Dendritic cell treated with granulocyte-macrophage colony-stimulating factor and Interleukin-4, amounts not matched to agents 40 ng/mL and 50 ng/mL, for 4 days (primary cell): ENCODE data around the gene RASSF9.

Experiments used
- H3K27ac Mint-ChIP-seq: one replicate; pipeline ENCODE4 v1.8.0; 2022; ENCODE audit warnings: mild to moderate bottlenecking, mixed read lengths
- H3K27me3 Mint-ChIP-seq: one replicate; pipeline ENCODE4 v1.8.0; 2022; ENCODE audit warnings: mild to moderate bottlenecking, mixed read lengths
- H3K36me3 Mint-ChIP-seq: one replicate; pipeline ENCODE4 v1.8.0; 2022; ENCODE audit warnings: low read depth, mixed read lengths
- H3K4me1 Mint-ChIP-seq: one replicate; pipeline ENCODE4 v1.8.0; 2022; ENCODE audit warnings: low read depth, mixed read lengths
- H3K4me3 Mint-ChIP-seq: one replicate; pipeline ENCODE4 v1.8.0; 2022; ENCODE audit warnings: mild to moderate bottlenecking, moderate library complexity, mixed read lengths
- H3K9me3 Mint-ChIP-seq: one replicate; pipeline ENCODE4 v1.8.0; 2022; ENCODE audit warnings: mixed read lengths
- intact Hi-C: fragments of 100-400 bp; cut with micrococcal nuclease; formaldehyde crosslinking; loops from one replicate; pipeline ENCODE4 v1.15.0; 2022

Gene RASSF9

GRCh38 chr12:85803923-85804322 is 32.3 kb downstream of the RASSF9 start:
- H3K27ac Mint-ChIP-seq, result no peak overlapping the region
- intact Hi-C loops, result no loop called here
- H3K4me3 Mint-ChIP-seq, result no peak overlapping the region
- no peaks in the 10 kb centered on the region for H3K36me3 Mint-ChIP-seq
- no peaks in the 10 kb centered on the region for H3K27me3 Mint-ChIP-seq
- no peaks in the 10 kb centered on the region for H3K4me1 Mint-ChIP-seq
- H3K9me3 Mint-ChIP-seq, result no peaks in the 10 kb centered on the region

GRCh38 chr12:85803231-85803630 is 33.0 kb downstream of the RASSF9 start:
- H3K4me3 Mint-ChIP-seq, result no peak overlapping the region
- no peaks in the 10 kb centered on the region for H3K27me3 Mint-ChIP-seq
- H3K27ac Mint-ChIP-seq, result no peak overlapping the region
- H3K4me1 Mint-ChIP-seq, result no peaks in the 10 kb centered on the region
- intact Hi-C loops, result no loop called here
- no peaks in the 10 kb centered on the region for H3K36me3 Mint-ChIP-seq
- no peaks in the 10 kb centered on the region for H3K9me3 Mint-ChIP-seq

GRCh38 chr12:85798122-85798521 is 38.1 kb downstream of the RASSF9 start:
- Mint-ChIP-seq H3K27me3 (no peaks in the 10 kb centered on the region), H3K36me3 (no peaks in the 10 kb centered on the region), H3K9me3 (no peaks in the 10 kb centered on the region), H3K4me1 (no peaks in the 10 kb centered on the region), H3K4me3 (no peak overlapping the region), H3K27ac (no peak overlapping the region)
- intact Hi-C loops, result no loop called here

- no peaks in the 10 kb centered on the region for H3K9me3 Mint-ChIP-seq
- H3K27ac Mint-ChIP-seq, result no peak overlapping the region
- H3K36me3 Mint-ChIP-seq, result no peaks in the 10 kb centered on the region
- H3K4me1 Mint-ChIP-seq, result no peaks in the 10 kb centered on the region
- intact Hi-C loops, result no loop called here
- H3K4me3 Mint-ChIP-seq, result no peak overlapping the region
- H3K27me3 Mint-ChIP-seq, result no peaks in the 10 kb centered on the region
Measured at GRCh38 chr12:85796001-85796400, 40.2 kb downstream of the RASSF9 start.

- intact Hi-C loops, result no loop called here
- Mint-ChIP-seq H3K27me3 (no peaks in the 10 kb centered on the region), H3K36me3 (no peaks in the 10 kb centered on the region), H3K4me1 (no peaks in the 10 kb centered on the region), H3K27ac (no peak overlapping the region), H3K9me3 (no peaks in the 10 kb centered on the region), H3K4me3 (no peak overlapping the region)
Measured at GRCh38 chr12:85794531-85794930, 41.7 kb downstream of the RASSF9 start.

GRCh38 chr12:85784096-85784720 is 52.0 kb downstream of the RASSF9 start:
- intact Hi-C loops, result no loop called here
- Mint-ChIP-seq H3K36me3 (no peaks in the 10 kb centered on the region), H3K9me3 (peaks cover 8% of the 10 kb centered on the region)

GRCh38 chr12:85782711-85783110 is 53.5 kb downstream of the RASSF9 start:
- Mint-ChIP-seq H3K4me3 (no peak overlapping the region), H3K27ac (no peak overlapping the region), H3K9me3 (peaks cover 8% of the 10 kb centered on the region), H3K36me3 (no peaks in the 10 kb centered on the region), H3K4me1 (no peaks in the 10 kb centered on the region), H3K27me3 (no peaks in the 10 kb centered on the region)
- intact Hi-C loops, result no loop called here

More at GRCh38 chr12:85784096-85784720, 52.0 kb downstream of the RASSF9 start:
- Mint-ChIP-seq H3K4me3 (no peak overlapping the region), H3K27ac (no peak overlapping the region), H3K27me3 (no peaks in the 10 kb centered on the region), H3K4me1 (no peaks in the 10 kb centered on the region)

- H3K27me3 Mint-ChIP-seq, result no peaks in the 10 kb centered on the region
- peaks cover 6% of the 10 kb centered on the region for H3K9me3 Mint-ChIP-seq
- no peak overlapping the region for H3K4me3 Mint-ChIP-seq
- intact Hi-C loops, result no loop called here
- no peaks in the 10 kb centered on the region for H3K36me3 Mint-ChIP-seq
- no peaks in the 10 kb centered on the region for H3K4me1 Mint-ChIP-seq
- H3K27ac Mint-ChIP-seq, result no peak overlapping the region
Measured at GRCh38 chr12:85781766-85782165, 54.4 kb downstream of the RASSF9 start.

GRCh38 chr12:85779768-85780167 is 56.4 kb downstream of the RASSF9 start:
- Mint-ChIP-seq H3K9me3 (no peaks in the 10 kb centered on the region), H3K27ac (no peak overlapping the region), H3K4me1 (no peaks in the 10 kb centered on the region), H3K36me3 (no peaks in the 10 kb centered on the region), H3K27me3 (no peaks in the 10 kb centered on the region), H3K4me3 (no peak overlapping the region)
- intact Hi-C loops, result no loop called here

GRCh38 chr12:85775091-85775490 is 61.1 kb downstream of the RASSF9 start:
- Mint-ChIP-seq H3K36me3 (no peaks in the 10 kb centered on the region), H3K27me3 (no peaks in the 10 kb centered on the region), H3K27ac (no peak overlapping the region), H3K9me3 (no peaks in the 10 kb centered on the region), H3K4me3 (no peak overlapping the region), H3K4me1 (no peaks in the 10 kb centered on the region)
- intact Hi-C loops, result no loop called here

- Mint-ChIP-seq H3K4me3 (no peak overlapping the region), H3K36me3 (no peaks in the 10 kb centered on the region), H3K27me3 (no peaks in the 10 kb centered on the region), H3K4me1 (no peaks in the 10 kb centered on the region), H3K27ac (no peak overlapping the region), H3K9me3 (no peaks in the 10 kb centered on the region)
- intact Hi-C loops, result no loop called here
Measured at GRCh38 chr12:85765453-85765869, 70.7 kb downstream of the RASSF9 start.

- Mint-ChIP-seq H3K27ac (no peak overlapping the region), H3K4me3 (no peak overlapping the region), H3K4me1 (no peaks in the 10 kb centered on the region), H3K36me3 (no peaks in the 10 kb centered on the region), H3K9me3 (peaks cover 18% of the 10 kb centered on the region), H3K27me3 (no peaks in the 10 kb centered on the region)
- intact Hi-C loops, result no loop called here
Measured at GRCh38 chr12:85759623-85760022, 76.6 kb downstream of the RASSF9 start.

GRCh38 chr12:85759091-85759490 is 77.1 kb downstream of the RASSF9 start:
- peaks cover 22% of the 10 kb centered on the region for H3K9me3 Mint-ChIP-seq
- intact Hi-C loops, result no loop called here
- H3K27me3 Mint-ChIP-seq, result no peaks in the 10 kb centered on the region
- no peaks in the 10 kb centered on the region for H3K36me3 Mint-ChIP-seq
- H3K4me1 Mint-ChIP-seq, result no peaks in the 10 kb centered on the region
- no peak overlapping the region for H3K4me3 Mint-ChIP-seq
- no peak overlapping the region for H3K27ac Mint-ChIP-seq

GRCh38 chr12:85755760-85756159 is 80.4 kb downstream of the RASSF9 start:
- intact Hi-C loops, result no loop called here
- no peak overlapping the region for H3K27ac Mint-ChIP-seq
- H3K4me3 Mint-ChIP-seq, result no peak overlapping the region
- no peaks in the 10 kb centered on the region for H3K4me1 Mint-ChIP-seq
- no peaks in the 10 kb centered on the region for H3K27me3 Mint-ChIP-seq
- peaks cover 22% of the 10 kb centered on the region for H3K9me3 Mint-ChIP-seq
- H3K36me3 Mint-ChIP-seq, result no peaks in the 10 kb centered on the region
